ENCODE results near the gene GRAMD1C.

DNA sequence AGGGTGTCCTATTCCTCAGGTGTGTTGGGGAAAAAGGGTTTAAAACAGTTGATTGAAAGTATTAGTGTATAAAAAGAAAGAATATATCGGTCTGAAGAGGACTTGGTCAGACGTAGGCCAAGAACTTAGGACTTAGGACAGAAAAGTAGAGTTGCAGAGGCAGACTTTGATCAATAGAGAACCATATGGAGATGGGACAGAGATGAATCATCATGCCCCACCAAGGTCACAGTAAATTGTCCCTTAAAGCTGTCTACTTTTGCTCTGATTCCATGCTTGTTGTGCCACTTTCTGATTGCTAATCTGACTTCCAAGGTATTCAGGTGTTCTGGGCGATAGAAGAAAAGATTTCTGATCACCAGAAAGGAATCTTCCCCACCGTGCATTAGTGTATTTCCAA, 56.3 kb downstream of the GRAMD1C start:
- TF ChIP-seq, protein P1, sequence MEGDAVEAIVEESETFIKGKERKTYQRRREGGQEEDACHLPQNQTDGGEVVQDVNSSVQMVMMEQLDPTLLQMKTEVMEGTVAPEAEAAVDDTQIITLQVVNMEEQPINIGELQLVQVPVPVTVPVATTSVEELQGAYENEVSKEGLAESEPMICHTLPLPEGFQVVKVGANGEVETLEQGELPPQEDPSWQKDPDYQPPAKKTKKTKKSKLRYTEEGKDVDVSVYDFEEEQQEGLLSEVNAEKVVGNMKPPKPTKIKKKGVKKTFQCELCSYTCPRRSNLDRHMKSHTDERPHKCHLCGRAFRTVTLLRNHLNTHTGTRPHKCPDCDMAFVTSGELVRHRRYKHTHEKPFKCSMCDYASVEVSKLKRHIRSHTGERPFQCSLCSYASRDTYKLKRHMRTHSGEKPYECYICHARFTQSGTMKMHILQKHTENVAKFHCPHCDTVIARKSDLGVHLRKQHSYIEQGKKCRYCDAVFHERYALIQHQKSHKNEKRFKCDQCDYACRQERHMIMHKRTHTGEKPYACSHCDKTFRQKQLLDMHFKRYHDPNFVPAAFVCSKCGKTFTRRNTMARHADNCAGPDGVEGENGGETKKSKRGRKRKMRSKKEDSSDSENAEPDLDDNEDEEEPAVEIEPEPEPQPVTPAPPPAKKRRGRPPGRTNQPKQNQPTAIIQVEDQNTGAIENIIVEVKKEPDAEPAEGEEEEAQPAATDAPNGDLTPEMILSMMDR (conservative IDR thresholded peaks at IDR 0.05; ENCODE audit: low read length), result no peak
- TF ChIP-seq EZH2phosphoT487 (IDR thresholded peaks at IDR 0.05; ENCODE audit: borderline replicate concordance, low read depth, low read length), result no peak

Measured in OCI-LY7 (cell line).